ENCODE measurements around the gene BHMT. TPM values are rescaled to one million over a fixed set of nuclear protein-coding genes. Genes with fewer than 3 reads are reported as not detected.
A peak's percentile ranks its signal among the peaks of the same experiment; 100 is the strongest.

Gene BHMT
- total RNA-seq, 1 experiment from 2014 or later: not detected

DNA sequence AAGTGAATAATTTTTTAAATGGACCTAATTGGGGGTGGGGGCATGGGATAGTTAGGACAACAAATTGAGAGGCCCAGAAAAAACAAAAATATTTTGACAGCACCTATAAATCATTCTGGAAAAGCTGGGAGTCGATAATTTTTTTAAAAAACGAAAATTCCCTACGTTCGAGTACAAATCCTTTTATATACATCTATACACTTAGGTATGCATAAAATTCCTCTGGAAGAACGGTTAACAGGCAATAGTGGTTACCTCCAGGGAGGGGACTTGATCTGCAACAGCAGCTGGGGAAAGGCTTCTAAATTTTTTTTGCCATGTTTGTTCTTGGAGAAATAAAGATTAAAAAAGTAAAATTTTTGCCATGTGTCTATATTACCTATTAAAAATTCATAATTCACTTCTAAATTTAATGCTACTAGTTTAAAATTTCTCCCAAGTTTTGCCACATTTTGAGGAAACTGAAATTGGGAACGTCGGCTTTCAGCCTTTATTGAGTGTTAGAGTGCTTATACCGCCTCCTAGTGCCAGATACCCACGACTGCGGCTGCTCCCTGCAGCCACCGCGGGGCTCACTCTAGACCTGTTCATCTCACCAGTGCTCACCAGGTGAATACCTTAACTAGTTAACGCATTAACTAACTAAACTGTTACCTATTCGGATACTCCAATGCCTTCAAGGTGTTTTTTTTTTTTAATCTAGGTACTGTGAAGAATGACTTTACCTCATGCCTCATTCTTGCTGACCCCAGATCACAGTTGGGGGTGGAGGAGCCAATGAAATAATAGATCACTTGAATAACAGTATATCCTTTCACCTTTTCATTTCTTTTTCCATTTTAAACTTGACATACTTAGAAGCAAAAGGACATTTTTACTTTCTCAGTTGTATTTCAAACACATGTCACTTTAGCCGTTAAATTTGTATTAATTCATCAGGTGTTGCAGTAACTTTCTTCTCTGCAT, 1.8 kb upstream of the BHMT start:
- Histone ChIP-seq H3K9me3 (ENCODE audit: control insufficient read depth, insufficient read depth, low read depth, low read length) (no peaks in the 10 kb centered on the region), H3K36me3 (ENCODE audit: control insufficient read depth, insufficient read depth, low read length) (no peaks in the 10 kb centered on the region), H3K27me3 (ENCODE audit: control insufficient read depth, insufficient read depth, low read length) (peaks cover 30% of the 10 kb centered on the region), H3K27ac (ENCODE audit: low read length) (no peak overlapping the region), H3K4me3 (ENCODE audit: low read depth in 2 of 2, low read length in 2 of 2) (no peak overlapping the region), H3K4me1 (ENCODE audit: control insufficient read depth, insufficient read depth, low read length) (no peaks in the 10 kb centered on the region)
- TF ChIP-seq, protein P1, sequence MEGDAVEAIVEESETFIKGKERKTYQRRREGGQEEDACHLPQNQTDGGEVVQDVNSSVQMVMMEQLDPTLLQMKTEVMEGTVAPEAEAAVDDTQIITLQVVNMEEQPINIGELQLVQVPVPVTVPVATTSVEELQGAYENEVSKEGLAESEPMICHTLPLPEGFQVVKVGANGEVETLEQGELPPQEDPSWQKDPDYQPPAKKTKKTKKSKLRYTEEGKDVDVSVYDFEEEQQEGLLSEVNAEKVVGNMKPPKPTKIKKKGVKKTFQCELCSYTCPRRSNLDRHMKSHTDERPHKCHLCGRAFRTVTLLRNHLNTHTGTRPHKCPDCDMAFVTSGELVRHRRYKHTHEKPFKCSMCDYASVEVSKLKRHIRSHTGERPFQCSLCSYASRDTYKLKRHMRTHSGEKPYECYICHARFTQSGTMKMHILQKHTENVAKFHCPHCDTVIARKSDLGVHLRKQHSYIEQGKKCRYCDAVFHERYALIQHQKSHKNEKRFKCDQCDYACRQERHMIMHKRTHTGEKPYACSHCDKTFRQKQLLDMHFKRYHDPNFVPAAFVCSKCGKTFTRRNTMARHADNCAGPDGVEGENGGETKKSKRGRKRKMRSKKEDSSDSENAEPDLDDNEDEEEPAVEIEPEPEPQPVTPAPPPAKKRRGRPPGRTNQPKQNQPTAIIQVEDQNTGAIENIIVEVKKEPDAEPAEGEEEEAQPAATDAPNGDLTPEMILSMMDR (IDR thresholded peaks at IDR 0.05): peak; percentile 74
- TF ChIP-seq POLR2AphosphoS5 (IDR thresholded peaks at IDR 0.05; ENCODE audit: low read depth, low read length): no peak
- TF ChIP-seq SIN3A (IDR thresholded peaks at IDR 0.05; ENCODE audit: borderline replicate concordance, insufficient read depth, low read depth, low read length): no peak
- ChIA-PET CTCF (no interaction called here), POLR2A (no interaction called here)
- in situ Hi-C loops (cut with HindIII; ENCODE audit: low pct_unique_long_range_greater_than_20kb, low sequenced_read_pairs) (no loop called here), intact Hi-C loops (cut with micrococcal nuclease; ENCODE audit: unreplicated experiment) (loop anchor here (5.0 kb wide), 1 partner anchor 88 kb away; no protein-coding TSS in a partner anchor)
- DNase-seq (ENCODE audit: low read depth, low spot score) (peak; percentile 2), ATAC-seq (no peak)
- no TSS peak for BruUV-seq (replicated peaks)

DNA sequence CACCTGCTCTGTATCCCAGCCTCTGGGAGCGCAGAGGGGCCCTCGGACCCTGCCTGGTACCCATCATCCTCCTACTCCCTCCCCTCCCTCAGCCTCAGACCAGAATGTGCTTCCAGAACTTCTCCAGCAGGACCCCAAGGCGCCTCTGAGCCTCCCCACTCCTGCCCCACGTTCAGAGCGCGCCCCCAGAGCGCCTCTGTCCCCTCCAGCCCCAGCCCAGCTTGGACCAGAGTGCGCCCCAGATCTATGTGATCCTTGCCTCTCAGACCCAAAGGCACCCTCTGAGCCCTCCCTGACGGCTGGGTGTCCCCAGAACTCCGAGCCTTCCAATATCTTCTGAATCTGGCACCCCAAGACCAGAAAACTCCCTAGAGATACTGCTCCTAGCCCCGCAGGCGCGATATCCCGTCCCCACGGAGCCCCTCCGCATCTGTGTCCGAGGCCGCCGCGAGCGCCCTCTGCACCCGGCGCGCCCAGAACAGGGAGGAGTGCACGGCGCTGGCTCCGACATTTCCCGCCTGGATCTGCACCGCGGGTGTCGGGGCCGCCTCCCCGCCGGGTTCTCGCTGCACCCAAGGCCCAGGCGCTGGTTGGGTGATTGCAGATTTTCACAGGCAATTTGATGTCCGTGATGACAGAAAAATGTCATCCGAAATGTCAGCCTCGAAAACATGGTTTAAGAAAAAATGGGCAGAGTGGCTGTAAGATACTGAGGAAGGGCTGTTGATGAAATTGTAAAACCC, 522 bp downstream of the BHMT start:
- intact Hi-C loops (cut with micrococcal nuclease; ENCODE audit: unreplicated experiment) (loop anchor here (5.0 kb wide), 1 partner anchor 90 kb away; no protein-coding TSS in a partner anchor), in situ Hi-C loops (cut with HindIII; ENCODE audit: low pct_unique_long_range_greater_than_20kb, low sequenced_read_pairs) (no loop called here)
- ATAC-seq (no peak), DNase-seq (ENCODE audit: low read depth, low spot score) (no peak)
- H3K27me3 ChIP-seq (ENCODE audit: control insufficient read depth, insufficient read depth, low read length): peaks cover 22% of the 10 kb centered on the region
- ChIA-PET CTCF (no interaction called here), POLR2A (no interaction called here)
- H3K9me3 ChIP-seq (ENCODE audit: control insufficient read depth, insufficient read depth, low read depth, low read length): no peaks in the 10 kb centered on the region
- H3K4me3 ChIP-seq (ENCODE audit: low read depth in 2 of 2, low read length in 2 of 2): no peak overlapping the region
- BruUV-seq (replicated peaks): no TSS peak
- no peak overlapping the region for H3K27ac ChIP-seq (ENCODE audit: low read length)
- no peak for TF ChIP-seq SIN3A (IDR thresholded peaks at IDR 0.05; ENCODE audit: borderline replicate concordance, insufficient read depth, low read depth, low read length)
- TF ChIP-seq POLR2AphosphoS5 (IDR thresholded peaks at IDR 0.05; ENCODE audit: low read depth, low read length): no peak
- TF ChIP-seq, protein P2, sequence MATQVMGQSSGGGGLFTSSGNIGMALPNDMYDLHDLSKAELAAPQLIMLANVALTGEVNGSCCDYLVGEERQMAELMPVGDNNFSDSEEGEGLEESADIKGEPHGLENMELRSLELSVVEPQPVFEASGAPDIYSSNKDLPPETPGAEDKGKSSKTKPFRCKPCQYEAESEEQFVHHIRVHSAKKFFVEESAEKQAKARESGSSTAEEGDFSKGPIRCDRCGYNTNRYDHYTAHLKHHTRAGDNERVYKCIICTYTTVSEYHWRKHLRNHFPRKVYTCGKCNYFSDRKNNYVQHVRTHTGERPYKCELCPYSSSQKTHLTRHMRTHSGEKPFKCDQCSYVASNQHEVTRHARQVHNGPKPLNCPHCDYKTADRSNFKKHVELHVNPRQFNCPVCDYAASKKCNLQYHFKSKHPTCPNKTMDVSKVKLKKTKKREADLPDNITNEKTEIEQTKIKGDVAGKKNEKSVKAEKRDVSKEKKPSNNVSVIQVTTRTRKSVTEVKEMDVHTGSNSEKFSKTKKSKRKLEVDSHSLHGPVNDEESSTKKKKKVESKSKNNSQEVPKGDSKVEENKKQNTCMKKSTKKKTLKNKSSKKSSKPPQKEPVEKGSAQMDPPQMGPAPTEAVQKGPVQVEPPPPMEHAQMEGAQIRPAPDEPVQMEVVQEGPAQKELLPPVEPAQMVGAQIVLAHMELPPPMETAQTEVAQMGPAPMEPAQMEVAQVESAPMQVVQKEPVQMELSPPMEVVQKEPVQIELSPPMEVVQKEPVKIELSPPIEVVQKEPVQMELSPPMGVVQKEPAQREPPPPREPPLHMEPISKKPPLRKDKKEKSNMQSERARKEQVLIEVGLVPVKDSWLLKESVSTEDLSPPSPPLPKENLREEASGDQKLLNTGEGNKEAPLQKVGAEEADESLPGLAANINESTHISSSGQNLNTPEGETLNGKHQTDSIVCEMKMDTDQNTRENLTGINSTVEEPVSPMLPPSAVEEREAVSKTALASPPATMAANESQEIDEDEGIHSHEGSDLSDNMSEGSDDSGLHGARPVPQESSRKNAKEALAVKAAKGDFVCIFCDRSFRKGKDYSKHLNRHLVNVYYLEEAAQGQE (IDR thresholded peaks at IDR 0.05; ENCODE audit: insufficient read depth in 1 of 2, low read depth in 2 of 2, low read length in 1 of 2): no peak
- TF ChIP-seq TCF7L2 (IDR thresholded peaks at IDR 0.05; ENCODE audit: low read depth, low read length): no peak
- TF ChIP-seq, protein P1 (IDR thresholded peaks at IDR 0.05): no peak
- no peaks in the 10 kb centered on the region for H3K36me3 ChIP-seq (ENCODE audit: control insufficient read depth, insufficient read depth, low read length)
- H3K4me1 ChIP-seq (ENCODE audit: control insufficient read depth, insufficient read depth, low read length): no peaks in the 10 kb centered on the region

Measured in Panc1 (cell line).